ENCODE data around the gene FAAP20.

FAAP20 gene

GRCh38 chr1:2212532-2213491 lies 18.2 kb upstream of the FAAP20 start (continued):
- TF ChIP-seq, protein P1, sequence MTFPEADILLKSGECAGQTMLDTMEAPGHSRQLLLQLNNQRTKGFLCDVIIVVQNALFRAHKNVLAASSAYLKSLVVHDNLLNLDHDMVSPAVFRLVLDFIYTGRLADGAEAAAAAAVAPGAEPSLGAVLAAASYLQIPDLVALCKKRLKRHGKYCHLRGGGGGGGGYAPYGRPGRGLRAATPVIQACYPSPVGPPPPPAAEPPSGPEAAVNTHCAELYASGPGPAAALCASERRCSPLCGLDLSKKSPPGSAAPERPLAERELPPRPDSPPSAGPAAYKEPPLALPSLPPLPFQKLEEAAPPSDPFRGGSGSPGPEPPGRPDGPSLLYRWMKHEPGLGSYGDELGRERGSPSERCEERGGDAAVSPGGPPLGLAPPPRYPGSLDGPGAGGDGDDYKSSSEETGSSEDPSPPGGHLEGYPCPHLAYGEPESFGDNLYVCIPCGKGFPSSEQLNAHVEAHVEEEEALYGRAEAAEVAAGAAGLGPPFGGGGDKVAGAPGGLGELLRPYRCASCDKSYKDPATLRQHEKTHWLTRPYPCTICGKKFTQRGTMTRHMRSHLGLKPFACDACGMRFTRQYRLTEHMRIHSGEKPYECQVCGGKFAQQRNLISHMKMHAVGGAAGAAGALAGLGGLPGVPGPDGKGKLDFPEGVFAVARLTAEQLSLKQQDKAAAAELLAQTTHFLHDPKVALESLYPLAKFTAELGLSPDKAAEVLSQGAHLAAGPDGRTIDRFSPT (tag by site-specific recombination; IDR thresholded peaks at IDR 0.05), result peak; percentile 88
- TF ChIP-seq GLIS1 (tag by site-specific recombination; IDR thresholded peaks at IDR 0.05), result peak; percentile 98
- no peak for TF ChIP-seq HOXD13 (CRISPR knock-in tag; IDR thresholded peaks at IDR 0.05; ENCODE audit: borderline replicate concordance)
- peak; percentile 72 for TF ChIP-seq ZFHX2 (tag by site-specific recombination; conservative IDR thresholded peaks at IDR 0.05)
- TF ChIP-seq, protein P2, sequence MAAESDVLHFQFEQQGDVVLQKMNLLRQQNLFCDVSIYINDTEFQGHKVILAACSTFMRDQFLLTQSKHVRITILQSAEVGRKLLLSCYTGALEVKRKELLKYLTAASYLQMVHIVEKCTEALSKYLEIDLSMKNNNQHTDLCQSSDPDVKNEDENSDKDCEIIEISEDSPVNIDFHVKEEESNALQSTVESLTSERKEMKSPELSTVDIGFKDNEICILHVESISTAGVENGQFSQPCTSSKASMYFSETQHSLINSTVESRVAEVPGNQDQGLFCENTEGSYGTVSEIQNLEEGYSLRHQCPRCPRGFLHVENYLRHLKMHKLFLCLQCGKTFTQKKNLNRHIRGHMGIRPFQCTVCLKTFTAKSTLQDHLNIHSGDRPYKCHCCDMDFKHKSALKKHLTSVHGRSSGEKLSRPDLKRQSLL (tag by site-specific recombination; IDR thresholded peaks at IDR 0.05), result peak; percentile 40; the same call in 1 of the 2 replicates
- peak; percentile 72; the same call in 1 of the 2 replicates for TF ChIP-seq ZXDB (tag by site-specific recombination; IDR thresholded peaks at IDR 0.05)
- TF ChIP-seq, protein P3, sequence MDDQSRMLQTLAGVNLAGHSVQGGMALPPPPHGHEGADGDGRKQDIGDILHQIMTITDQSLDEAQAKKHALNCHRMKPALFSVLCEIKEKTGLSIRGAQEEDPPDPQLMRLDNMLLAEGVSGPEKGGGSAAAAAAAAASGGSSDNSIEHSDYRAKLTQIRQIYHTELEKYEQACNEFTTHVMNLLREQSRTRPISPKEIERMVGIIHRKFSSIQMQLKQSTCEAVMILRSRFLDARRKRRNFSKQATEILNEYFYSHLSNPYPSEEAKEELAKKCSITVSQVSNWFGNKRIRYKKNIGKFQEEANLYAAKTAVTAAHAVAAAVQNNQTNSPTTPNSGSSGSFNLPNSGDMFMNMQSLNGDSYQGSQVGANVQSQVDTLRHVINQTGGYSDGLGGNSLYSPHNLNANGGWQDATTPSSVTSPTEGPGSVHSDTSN (CRISPR knock-in tag; IDR thresholded peaks at IDR 0.05), result 0 out of 2 replicates have a peak, but pooled peaks have one; percentile 31
- TF ChIP-seq, protein P4, sequence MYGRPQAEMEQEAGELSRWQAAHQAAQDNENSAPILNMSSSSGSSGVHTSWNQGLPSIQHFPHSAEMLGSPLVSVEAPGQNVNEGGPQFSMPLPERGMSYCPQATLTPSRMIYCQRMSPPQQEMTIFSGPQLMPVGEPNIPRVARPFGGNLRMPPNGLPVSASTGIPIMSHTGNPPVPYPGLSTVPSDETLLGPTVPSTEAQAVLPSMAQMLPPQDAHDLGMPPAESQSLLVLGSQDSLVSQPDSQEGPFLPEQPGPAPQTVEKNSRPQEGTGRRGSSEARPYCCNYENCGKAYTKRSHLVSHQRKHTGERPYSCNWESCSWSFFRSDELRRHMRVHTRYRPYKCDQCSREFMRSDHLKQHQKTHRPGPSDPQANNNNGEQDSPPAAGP (tag by site-specific recombination; IDR thresholded peaks at IDR 0.05), result peak; percentile 95
- TF ChIP-seq ZNF571 (tag by site-specific recombination; IDR thresholded peaks at IDR 0.05), result no peak
- no peak for TF ChIP-seq ZNF157 (tag by site-specific recombination; IDR thresholded peaks at IDR 0.05)
- peak; percentile 67 for TF ChIP-seq ZNF692 (tag by site-specific recombination; IDR thresholded peaks at IDR 0.05)
- no peak for TF ChIP-seq ZBTB7A (tag by site-specific recombination; IDR thresholded peaks at IDR 0.05; ENCODE audit: low read depth)
- TF ChIP-seq ZFP37 (tag by site-specific recombination; IDR thresholded peaks at IDR 0.05), result peak; percentile 82; the same call in 1 of the 2 replicates
- TF ChIP-seq ZSCAN16 (tag by site-specific recombination; IDR thresholded peaks at IDR 0.05), result no peak
- no peak for TF ChIP-seq ZNF132 (tag by site-specific recombination; IDR thresholded peaks at IDR 0.05; ENCODE audit: borderline replicate concordance)
- no peak for TF ChIP-seq ZNF48 (tag by site-specific recombination; IDR thresholded peaks at IDR 0.05)
- TF ChIP-seq ZNF561 (tag by site-specific recombination; IDR thresholded peaks at IDR 0.05; ENCODE audit: borderline replicate concordance), result peak; percentile 71
- TF ChIP-seq ZNF146 (tag by site-specific recombination; IDR thresholded peaks at IDR 0.05), result 0 out of 2 replicates have a peak, but pooled peaks have one; percentile 7
- TF ChIP-seq ZNF266 (tag by site-specific recombination; IDR thresholded peaks at IDR 0.05; ENCODE audit: low read depth), result no peak
- TF ChIP-seq IKZF3 (tag by site-specific recombination; IDR thresholded peaks at IDR 0.05), result peak; percentile 19; the same call in 1 of the 2 replicates
- peak; percentile 64 for TF ChIP-seq KLF10 (tag by site-specific recombination; IDR thresholded peaks at IDR 0.05)
- 0 out of 2 replicates have a peak, but pooled peaks have one; percentile 36 for TF ChIP-seq MZF1 (tag by site-specific recombination; IDR thresholded peaks at IDR 0.05; ENCODE audit: borderline replicate concordance)
- peak; percentile 82 for TF ChIP-seq KLF8 (tag by site-specific recombination; IDR thresholded peaks at IDR 0.05)
- 0 out of 2 replicates have a peak, but pooled peaks have one; percentile 49 for TF ChIP-seq WT1 (tag by site-specific recombination; IDR thresholded peaks at IDR 0.05)
- peak; percentile 82 for TF ChIP-seq KLF9 (tag by site-specific recombination; IDR thresholded peaks at IDR 0.05; ENCODE audit: low read depth)
- no peak for TF ChIP-seq ZNF221 (tag by site-specific recombination; IDR thresholded peaks at IDR 0.05; ENCODE audit: borderline replicate concordance)
- peak; percentile 97 for TF ChIP-seq KLF7 (tag by site-specific recombination; IDR thresholded peaks at IDR 0.05; ENCODE audit: borderline replicate concordance)
- TF ChIP-seq KLF16 (tag by site-specific recombination; IDR thresholded peaks at IDR 0.05), result peak; percentile 86; the same call in 1 of the 2 replicates
- peak; percentile 81 for TF ChIP-seq SP7 (tag by site-specific recombination; IDR thresholded peaks at IDR 0.05)
- TF ChIP-seq ZNF366 (tag by site-specific recombination; conservative IDR thresholded peaks at IDR 0.05), result peak; percentile 56; the same call in 1 of the 2 replicates
- TF ChIP-seq, protein P5, sequence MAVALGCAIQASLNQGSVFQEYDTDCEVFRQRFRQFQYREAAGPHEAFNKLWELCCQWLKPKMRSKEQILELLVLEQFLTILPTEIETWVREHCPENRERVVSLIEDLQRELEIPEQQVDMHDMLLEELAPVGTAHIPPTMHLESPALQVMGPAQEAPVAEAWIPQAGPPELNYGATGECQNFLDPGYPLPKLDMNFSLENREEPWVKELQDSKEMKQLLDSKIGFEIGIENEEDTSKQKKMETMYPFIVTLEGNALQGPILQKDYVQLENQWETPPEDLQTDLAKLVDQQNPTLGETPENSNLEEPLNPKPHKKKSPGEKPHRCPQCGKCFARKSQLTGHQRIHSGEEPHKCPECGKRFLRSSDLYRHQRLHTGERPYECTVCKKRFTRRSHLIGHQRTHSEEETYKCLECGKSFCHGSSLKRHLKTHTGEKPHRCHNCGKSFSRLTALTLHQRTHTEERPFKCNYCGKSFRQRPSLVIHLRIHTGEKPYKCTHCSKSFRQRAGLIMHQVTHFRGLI (tag by site-specific recombination; IDR thresholded peaks at IDR 0.05), result peak; percentile 57
